Gastrocnemius medialis (tissue), 4 donors: ENCODE measurements around the gene TTC28. TPM values are rescaled to one million over a fixed set of nuclear protein-coding genes. Genes with fewer than 3 reads are reported as not detected.

ENCODE experiments used
- ATAC-seq, 2 donors: fragments of 150-250 bp; one replicate each; pipeline ENCODE4 v1.9.1; 2016
- DNase-seq, 2 donors: peaks; one replicate each; pipeline ENCODE4 v3.0.0-alpha.2; 2019
- H3K27ac ChIP-seq, 4 donors: fragments of 200-600 bp; sonication (generic); 1 replicate in 1 of 4; 2 replicates in 3 of 4; pipeline ENCODE4 v1.5.1; 2016 to 2018; ENCODE audit warnings: mild to moderate bottlenecking in 2 of 4, moderate library complexity in 1 of 4
- H3K27me3 ChIP-seq, 3 donors: fragments of 200-600 bp; sonication (generic) in 2 of 3; 1 replicate in 1 of 3; 2 replicates in 2 of 3; pipeline versions ENCODE4 v1.5.1 to v1.6.0; 2016 to 2019; ENCODE audit warnings: mild to moderate bottlenecking in 1 of 3, moderate library complexity in 1 of 3
- H3K36me3 ChIP-seq, 2 donors: fragments of 200-600 bp; sonication (generic) in 1 of 2; one replicate each; pipeline ENCODE4 v1.5.1; 2017 to 2018
- H3K4me1 ChIP-seq, 2 donors: fragments of 200-600 bp; sonication (generic) in 1 of 2; one replicate each; pipeline ENCODE4 v1.5.1; 2016 to 2017; ENCODE audit warnings: mild to moderate bottlenecking in 2 of 2
- H3K4me3 ChIP-seq, 4 donors: fragments of 200-600 bp; sonication (generic) in 3 of 4; 1 replicate in 1 of 4; 2 replicates in 3 of 4; pipeline ENCODE4 v1.5.1; 2016 to 2019; ENCODE audit warnings: mild to moderate bottlenecking in 2 of 4
- H3K9me3 ChIP-seq, 3 donors: fragments of 200-600 bp; sonication (generic) in 2 of 3; 1 replicate in 1 of 3; 2 replicates in 2 of 3; pipeline ENCODE4 v1.5.1; 2016 to 2019
- POLR2A ChIP-seq, 2 donors: fragments of 450-650 bp; IDR thresholded peaks; one replicate each; pipeline ENCODE4 v1.6.1; 2017; ENCODE audit warnings: antibody characterized with exemption in 2 of 2, mild to moderate bottlenecking in 2 of 2, moderate library complexity in 2 of 2
- in situ Hi-C, 4 donors: fragments of 200-750 bp; cut with MboI; loops; one replicate each; pipeline versions ENCODE4 v1.15.0 to v1.8.0; 2017; ENCODE audit warnings: low sequenced_read_pairs in 4 of 4
- intact Hi-C: fragments of 100-400 bp; cut with DNase I; formaldehyde crosslinking; loops from one replicate; pipeline ENCODE4 v1.15.1; 2023; ENCODE audit warnings: low total_unique reads
- total RNA-seq, 4 donors: library from RNA; depleted of rRNA; stranded (reverse); fragments of >200 nt; gene quantifications; one replicate each; pipeline versions ENCODE4 v1.1.0 to v1.2.3, GENCODE V29; 2016
- TF ChIP-seq, protein P1 (sequence below), 5 experiments: fragments of 450-650 bp in 3 of 5; fragments of 200-600 bp in 2 of 5; sonication (generic) in 2 of 5; IDR thresholded peaks in 4 of 5; conservative IDR thresholded peaks in 1 of 5; 1 replicate in 4 of 5; 2 replicates in 1 of 5; pipeline ENCODE4 v1.5.1; 2016 to 2019; ENCODE audit warnings: antibody characterized with exemption in 5 of 5, mild to moderate bottlenecking in 3 of 5, moderate library complexity in 3 of 5

TTC28 gene
- total RNA-seq, 4 donors from 2014 or later: 6.3 to 18.1 (median 8.4) TPM

DNA sequence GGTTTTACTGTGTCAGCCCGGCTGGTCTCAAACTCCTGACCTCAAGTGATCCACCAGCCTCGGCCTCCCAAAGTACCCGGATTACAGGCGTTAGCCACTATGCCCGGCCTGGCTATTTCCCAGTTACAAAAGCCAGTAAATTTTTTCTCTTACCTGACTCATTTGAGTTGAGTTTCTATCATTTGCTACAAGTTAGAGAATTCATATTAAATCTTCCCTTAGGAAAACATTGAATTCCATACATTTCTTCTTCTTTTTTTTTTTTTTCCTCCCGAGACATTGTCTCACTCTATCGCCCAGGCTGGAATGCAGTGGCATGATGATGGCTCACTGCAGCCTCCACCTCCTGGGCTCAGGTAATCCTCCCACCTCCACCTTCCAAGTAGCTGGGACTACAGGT is 36.0 kb upstream of the TTC28 start:
- no peak overlapping the region for H3K4me3 ChIP-seq
- ATAC-seq: no peak
- peaks cover 15 to 23% of the 10 kb centered on the region in 2 donors for H3K4me1 ChIP-seq
- DNase-seq: no peak
- in situ Hi-C loops (no loop called here), intact Hi-C loops (no loop called here)
- H3K36me3 ChIP-seq: no peaks in the 10 kb centered on the region
- no peaks in the 10 kb centered on the region for H3K9me3 ChIP-seq
- no peaks in the 10 kb centered on the region for H3K27me3 ChIP-seq
- H3K27ac ChIP-seq: no peak overlapping the region
- TF ChIP-seq, protein P1, sequence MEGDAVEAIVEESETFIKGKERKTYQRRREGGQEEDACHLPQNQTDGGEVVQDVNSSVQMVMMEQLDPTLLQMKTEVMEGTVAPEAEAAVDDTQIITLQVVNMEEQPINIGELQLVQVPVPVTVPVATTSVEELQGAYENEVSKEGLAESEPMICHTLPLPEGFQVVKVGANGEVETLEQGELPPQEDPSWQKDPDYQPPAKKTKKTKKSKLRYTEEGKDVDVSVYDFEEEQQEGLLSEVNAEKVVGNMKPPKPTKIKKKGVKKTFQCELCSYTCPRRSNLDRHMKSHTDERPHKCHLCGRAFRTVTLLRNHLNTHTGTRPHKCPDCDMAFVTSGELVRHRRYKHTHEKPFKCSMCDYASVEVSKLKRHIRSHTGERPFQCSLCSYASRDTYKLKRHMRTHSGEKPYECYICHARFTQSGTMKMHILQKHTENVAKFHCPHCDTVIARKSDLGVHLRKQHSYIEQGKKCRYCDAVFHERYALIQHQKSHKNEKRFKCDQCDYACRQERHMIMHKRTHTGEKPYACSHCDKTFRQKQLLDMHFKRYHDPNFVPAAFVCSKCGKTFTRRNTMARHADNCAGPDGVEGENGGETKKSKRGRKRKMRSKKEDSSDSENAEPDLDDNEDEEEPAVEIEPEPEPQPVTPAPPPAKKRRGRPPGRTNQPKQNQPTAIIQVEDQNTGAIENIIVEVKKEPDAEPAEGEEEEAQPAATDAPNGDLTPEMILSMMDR (IDR thresholded peaks at IDR 0.05 in 4 of 5, conservative IDR thresholded peaks at IDR 0.05 in 1 of 5): no peak
- TF ChIP-seq POLR2A (IDR thresholded peaks at IDR 0.05): no peak

DNA sequence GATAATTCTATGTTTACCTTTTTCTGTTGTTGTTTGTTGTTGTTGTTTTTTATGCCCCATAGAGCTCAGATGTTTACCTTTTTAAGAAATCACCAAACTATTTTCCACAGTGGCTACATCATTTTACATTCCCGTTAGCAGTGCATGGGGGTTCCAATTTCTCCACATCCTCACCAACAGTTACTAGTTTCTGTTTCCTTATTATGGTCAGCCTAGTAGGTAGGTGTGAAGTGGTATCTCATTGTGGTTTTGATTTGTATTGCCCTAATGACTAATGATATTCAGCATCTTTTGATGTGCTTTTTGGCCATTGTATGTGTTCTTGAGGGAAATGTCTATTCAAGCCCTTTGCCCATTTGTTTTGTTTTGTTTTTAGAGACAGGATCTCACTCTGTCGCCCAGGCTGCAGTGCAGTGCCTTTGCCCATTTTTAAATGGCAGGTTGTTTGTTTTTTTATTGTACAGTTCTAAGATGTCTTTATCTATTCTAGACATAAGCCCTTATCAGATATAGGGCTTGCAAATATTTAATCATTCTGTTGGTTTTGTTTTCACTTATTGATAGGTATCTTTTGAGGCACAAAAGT is 34.5 kb upstream of the TTC28 start:
- Histone ChIP-seq H3K36me3 (no peaks in the 10 kb centered on the region), H3K27me3 (no peaks in the 10 kb centered on the region), H3K9me3 (no peaks in the 10 kb centered on the region), H3K27ac (no peak overlapping the region), H3K4me3 (no peak overlapping the region), H3K4me1 (peaks cover 20 to 31% of the 10 kb centered on the region in 2 donors)
- no peak for ATAC-seq
- TF ChIP-seq, protein P1 (IDR thresholded peaks at IDR 0.05 in 4 of 5, conservative IDR thresholded peaks at IDR 0.05 in 1 of 5): no peak
- TF ChIP-seq POLR2A (IDR thresholded peaks at IDR 0.05): no peak
- intact Hi-C loops: no loop called here
- in situ Hi-C loops: no loop called here
- DNase-seq: no peak

DNA sequence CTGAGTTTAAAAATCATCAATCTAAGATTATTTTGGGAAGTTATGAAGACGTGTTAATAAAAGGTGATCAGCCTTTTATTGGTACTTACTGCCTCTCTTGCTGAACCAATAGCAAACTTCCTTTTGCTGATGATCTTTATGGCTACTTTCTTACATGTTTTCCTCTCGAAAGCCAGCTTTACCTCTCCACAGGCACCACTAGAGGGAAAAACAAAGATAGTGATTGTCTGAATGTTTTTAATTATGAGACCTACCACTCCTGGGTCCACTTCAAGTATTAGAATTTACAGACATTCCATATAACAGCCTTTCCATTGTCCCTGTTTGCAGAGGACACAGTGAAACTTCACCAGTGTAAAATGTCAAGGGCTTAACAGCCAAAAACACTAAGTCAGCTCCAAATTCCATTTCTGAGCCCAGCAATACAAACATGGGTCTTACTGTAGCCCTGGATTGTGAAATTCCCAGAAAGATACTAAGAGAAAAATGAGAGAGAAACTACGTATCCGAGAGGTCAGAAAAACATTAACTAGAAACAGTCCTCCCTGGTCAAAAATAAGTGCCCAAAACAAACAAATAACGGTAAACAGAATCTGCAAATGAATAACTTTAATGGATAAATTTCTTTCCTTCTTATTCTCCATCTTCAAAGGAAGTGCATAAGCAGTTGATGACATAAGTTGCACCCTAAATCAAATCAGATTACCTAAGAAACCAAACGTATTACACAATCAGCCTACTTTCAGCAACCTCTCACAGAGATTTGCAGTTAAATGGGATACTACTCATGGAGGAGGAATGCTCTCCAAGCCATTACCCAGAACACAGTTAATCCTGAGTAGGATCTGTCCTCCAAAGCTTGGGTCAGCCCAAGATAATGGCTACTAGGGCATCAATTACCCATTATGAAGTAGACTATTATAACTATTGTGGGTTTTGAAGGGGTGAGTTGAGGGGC is 32.5 kb upstream of the TTC28 start:
- Histone ChIP-seq H3K36me3 (no peaks in the 10 kb centered on the region), H3K4me3 (peak overlapping the region in 1 of 4 donors; percentile 0), H3K9me3 (no peaks in the 10 kb centered on the region), H3K27ac (peak overlapping the region; percentile 27 to 54 (median 47)), H3K27me3 (no peaks in the 10 kb centered on the region), H3K4me1 (peaks cover 20 to 31% of the 10 kb centered on the region in 2 donors)
- no peak for TF ChIP-seq POLR2A (IDR thresholded peaks at IDR 0.05)
- TF ChIP-seq, protein P1 (IDR thresholded peaks at IDR 0.05 in 4 of 5, conservative IDR thresholded peaks at IDR 0.05 in 1 of 5): peak in 1 of 5 experiments; percentile 15
- peak in 1 of 2 donors; percentile 6 for DNase-seq
- ATAC-seq: peak; percentile 85 to 94
- intact Hi-C loops: loop anchor here (2.0 kb wide), 1 partner anchor 31 kb away; no protein-coding TSS in a partner anchor
- in situ Hi-C loops: no loop called here

DNA sequence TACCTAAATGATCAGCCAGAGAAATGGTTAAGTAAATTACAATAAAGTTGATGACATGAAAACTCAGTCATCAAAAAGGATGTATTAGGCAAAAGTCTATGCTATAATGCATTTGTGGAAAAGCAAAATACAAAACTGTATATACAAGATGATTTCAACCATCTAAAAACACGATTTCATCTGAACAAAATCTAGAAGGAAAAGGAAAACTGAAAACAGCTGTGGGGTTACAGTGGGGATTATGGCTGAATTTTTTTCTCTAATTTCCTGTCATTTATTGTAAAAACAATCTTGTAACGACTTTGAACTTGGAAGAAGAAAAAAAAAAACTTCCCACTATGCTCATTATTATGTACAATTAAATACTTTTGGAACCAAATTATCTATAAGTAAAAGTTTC is 31.7 kb upstream of the TTC28 start:
- H3K27me3 ChIP-seq: no peaks in the 10 kb centered on the region
- ATAC-seq (no peak), DNase-seq (no peak)
- in situ Hi-C loops (no loop called here), intact Hi-C loops (no loop called here)
- H3K4me3 ChIP-seq: no peak overlapping the region
- H3K9me3 ChIP-seq: no peaks in the 10 kb centered on the region
- H3K36me3 ChIP-seq: no peaks in the 10 kb centered on the region
- peak overlapping the region in 3 of 4 donors; percentile 37 to 54 (median 47) for H3K27ac ChIP-seq
- peaks cover 20 to 31% of the 10 kb centered on the region in 2 donors for H3K4me1 ChIP-seq
- TF ChIP-seq, protein P1 (IDR thresholded peaks at IDR 0.05 in 4 of 5, conservative IDR thresholded peaks at IDR 0.05 in 1 of 5): no peak
- TF ChIP-seq POLR2A (IDR thresholded peaks at IDR 0.05): no peak
